NCI-H774 (cell line): ENCODE data around the gene G6PC1.
"Not testable (repeated sequence)": the region's sequence is repeated elsewhere in the genome, so short reads cannot be mapped to it uniquely, and the experiment has no call there.

Experiments
- DNase-seq: peaks from one replicate; lab custom pipeline; 2025; lab: John Stamatoyannopoulos, UW

Gene G6PC1

GRCh38 chr17:42901535-42902229 is 1.1 kb downstream of the G6PC1 start:
- no peak for DNase-seq

GRCh38 chr17:42904110-42904469 is 3.5 kb downstream of the G6PC1 start:
- DNase-seq = no peak

- no peak for DNase-seq
Measured at GRCh38 chr17:42906772-42907446, 6.3 kb downstream of the G6PC1 start.

DNA sequence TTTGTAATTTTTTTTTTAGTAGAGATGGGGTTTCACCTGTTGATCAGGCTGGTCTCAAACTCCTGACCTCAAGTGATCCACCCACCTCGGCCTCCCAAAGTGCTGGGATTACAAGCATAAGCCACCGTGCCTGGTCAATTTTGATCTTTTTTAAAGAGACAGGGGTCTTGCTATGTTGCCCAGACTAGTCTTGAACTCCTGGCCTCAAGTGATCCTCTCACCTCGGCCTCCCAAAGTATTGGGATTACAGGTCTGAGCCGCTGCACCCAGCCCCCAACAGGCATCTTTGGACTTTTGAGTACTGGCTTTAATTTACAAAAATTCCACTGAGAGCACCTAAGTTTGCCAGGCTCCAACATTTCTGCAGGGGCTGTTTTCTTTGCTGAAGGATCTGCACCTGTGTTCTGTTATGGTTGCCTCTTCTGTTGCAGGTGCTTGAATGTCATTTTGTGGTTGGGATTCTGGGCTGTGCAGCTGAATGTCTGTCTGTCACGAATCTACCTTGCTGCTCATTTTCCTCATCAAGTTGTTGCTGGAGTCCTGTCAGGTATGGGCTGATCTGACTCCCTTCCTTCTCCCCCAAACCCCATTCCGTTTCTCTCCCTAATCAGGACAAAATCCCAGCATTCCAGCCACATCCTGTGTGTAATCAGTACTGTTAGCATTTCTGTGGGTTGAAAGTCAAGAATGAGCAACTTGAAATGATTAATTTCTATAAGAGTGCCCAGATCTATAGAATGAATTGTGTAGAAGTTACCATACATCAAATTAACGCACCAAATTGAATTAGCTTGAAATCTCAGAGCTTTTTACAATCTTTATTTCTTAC is 8.5 kb downstream of the G6PC1 start:
- no peak for DNase-seq

GRCh38 chr17:42913522-42913921 is 12.9 kb downstream of the G6PC1 start:
- no peak for DNase-seq

DNA sequence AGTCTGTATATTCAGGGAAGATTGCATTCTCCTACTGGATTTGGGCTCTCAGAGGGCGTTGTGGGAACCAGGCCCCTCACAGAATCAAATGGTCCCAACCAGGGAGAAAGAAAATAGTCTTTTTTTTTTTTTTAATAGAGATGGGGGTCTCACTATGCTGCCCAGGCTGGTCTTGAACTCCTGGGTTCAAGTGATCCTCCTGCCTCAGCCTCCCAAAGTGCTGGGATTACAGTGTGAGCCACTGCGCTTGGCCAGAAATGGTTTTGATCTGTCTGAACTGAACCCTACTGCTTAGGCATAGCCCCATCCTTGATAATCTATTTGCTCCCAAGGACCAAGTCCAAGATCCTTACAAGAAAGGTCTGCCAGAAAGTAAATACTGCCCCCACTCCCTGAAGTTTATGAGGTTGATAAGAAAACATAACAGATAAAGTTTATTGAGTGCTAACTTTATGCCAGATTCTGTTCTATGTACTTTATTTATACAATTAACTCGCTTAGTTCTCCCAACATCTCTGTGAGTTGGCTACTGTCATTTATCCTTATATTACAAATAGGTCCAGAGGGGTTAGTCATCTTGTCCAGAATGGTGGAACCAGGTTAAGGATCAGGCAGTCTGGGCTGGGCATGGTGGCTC is 13.5 kb downstream of the G6PC1 start:
- no peak for DNase-seq

DNA sequence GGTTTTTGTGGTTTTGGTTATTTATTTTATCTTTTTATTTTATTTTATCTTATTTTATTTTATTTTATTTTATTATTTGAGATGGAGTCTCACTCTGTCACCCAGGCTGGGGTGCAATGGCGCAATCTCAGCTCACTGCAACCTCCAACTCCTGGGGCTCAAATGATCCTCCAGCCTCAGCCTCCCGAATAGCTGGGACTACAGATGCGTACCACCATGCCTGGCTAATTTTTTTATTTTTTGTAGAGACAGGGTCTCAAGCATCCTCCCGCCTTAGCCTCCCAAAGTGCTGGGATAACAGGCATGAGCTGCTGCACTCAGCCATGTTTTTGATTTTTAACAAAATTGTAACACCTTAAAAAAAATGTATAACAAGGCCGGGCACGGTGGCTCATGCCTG is 14.7 kb downstream of the G6PC1 start:
- not testable (repeated sequence) for DNase-seq

- DNase-seq = not testable (repeated sequence)
Measured at GRCh38 chr17:42916388-42917235, 16.0 kb downstream of the G6PC1 start.

- DNase-seq = peak; percentile 30
Measured at GRCh38 chr17:42917236-42917603, 16.6 kb downstream of the G6PC1 start.

GRCh38 chr17:42918902-42919521 is 18.4 kb downstream of the G6PC1 start:
- DNase-seq = peak; percentile 99

- DNase-seq = not testable (repeated sequence)
Measured at GRCh38 chr17:42919522-42920077, 19.0 kb downstream of the G6PC1 start.

- peak; percentile 38 for DNase-seq
Measured at GRCh38 chr17:42920106-42920900, 19.7 kb downstream of the G6PC1 start.

- DNase-seq = peak; percentile 79
Measured at GRCh38 chr17:42920922-42921321, 20.3 kb downstream of the G6PC1 start.

- no peak for DNase-seq
Measured at GRCh38 chr17:42922294-42922693, 21.7 kb downstream of the G6PC1 start.

DNA sequence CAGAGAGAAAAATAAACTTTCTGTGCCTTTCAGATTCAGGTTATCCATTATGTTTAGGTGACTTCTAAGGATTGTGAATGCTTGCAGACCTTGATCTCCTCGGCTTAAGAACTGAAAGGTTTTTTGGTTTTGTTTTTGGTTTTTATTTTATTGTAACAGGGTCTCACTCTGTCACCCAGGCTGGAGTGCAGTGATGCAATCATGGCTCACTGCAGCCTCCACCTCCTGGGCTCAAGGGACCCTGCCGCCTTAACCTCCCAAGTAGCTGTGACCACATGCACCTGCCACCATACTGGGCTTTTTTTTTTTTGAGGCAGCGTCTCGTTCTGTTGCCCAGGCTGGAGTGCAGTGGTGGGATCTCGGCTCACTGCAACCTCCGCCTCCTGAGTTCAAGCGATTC is 22.9 kb downstream of the G6PC1 start:
- not testable (repeated sequence) for DNase-seq

- DNase-seq = no peak
Measured at GRCh38 chr17:42924891-42925290, 24.3 kb downstream of the G6PC1 start.

GRCh38 chr17:42928714-42929496 is 28.3 kb downstream of the G6PC1 start:
- peak; percentile 88 for DNase-seq

GRCh38 chr17:42929497-42929844 is 28.9 kb downstream of the G6PC1 start:
- DNase-seq = no peak
